GM12878 (cell line): ENCODE data around the gene PCED1A. TPM values are rescaled to one million over a fixed set of nuclear protein-coding genes. Genes with fewer than 3 reads are reported as not detected.

Experiments
- ATAC-seq: fragments of 200-7000 bp; cut with Tn5 transposase; 3 replicates; pipeline ENCODE4 v1.9.1; 2020; ENCODE audit warnings: mild to moderate bottlenecking, moderate library complexity
- BruUV-seq: library from RNA; stranded (reverse); fragments of 400-500 nt; replicated peaks from 2 replicates; lab custom pipeline; 2021; lab: Mats Ljungman, UMichigan
- CTCF ChIA-PET: fragments of 300-600 bp; sonication (Branson Sonifier 250); formaldehyde crosslinking; extraction: SDS; loops from one replicate; lab custom pipeline; 2021; ENCODE audit warnings: inconsistent platforms; lab: Yijun Ruan, JAX
- POLR2A ChIA-PET: fragments of 350-600 bp; formaldehyde crosslinking; extraction: SDS; loops from one replicate; lab custom pipeline; 2021; ENCODE audit warnings: inconsistent platforms; lab: Charles Lee
- RAD21 ChIA-PET: fragments of 300-600 bp; sonication (Branson Sonifier 250); formaldehyde crosslinking; loops from one replicate; lab custom pipeline; 2023; ENCODE audit warnings: antibody characterized with exemption; ENCODE audit not compliant: unreplicated experiment; lab: Charles Lee
- SMC1A ChIA-PET: fragments of 300-600 bp; sonication (Branson Sonifier 250); formaldehyde crosslinking; loops from one replicate; lab custom pipeline; 2023; ENCODE audit not compliant: unreplicated experiment, uncharacterized antibody; lab: Charles Lee
- DNase-seq: peaks from one replicate; pipeline ENCODE4 v3.0.0-alpha.2; 2011; ENCODE audit warnings: low read depth, low spot score
- FAIRE-seq: peaks from 3 replicates; lab custom pipeline; 2011; peaks lifted over from hg19 to GRCh38; lab: Jason Lieb, UNC
- H2AFZ ChIP-seq: 2 replicates; pipeline ENCODE4 v1.6.0; 2011; ENCODE audit warnings: low read depth, low read length, control low read depth; ENCODE audit not compliant: control insufficient read depth
- H3K27ac ChIP-seq: 2 replicates; pipeline ENCODE4 v1.5.1; 2011; ENCODE audit warnings: control low read depth; ENCODE audit not compliant: control insufficient read depth, insufficient read depth
- H3K27me3 ChIP-seq, 2 experiments: replicated peaks in 1 of 2; 2 replicates each; pipeline versions ENCODE4 v1.6.0 to v1.6.1; 2011; ENCODE audit warnings: low read length in 1 of 2; ENCODE audit not compliant: control insufficient read depth in 2 of 2, insufficient read depth in 2 of 2
- H3K36me3 ChIP-seq, 2 experiments: 2 replicates each; pipeline ENCODE4 v1.5.1; 2011; ENCODE audit warnings: low read length in 1 of 2; ENCODE audit not compliant: control insufficient read depth in 2 of 2, insufficient read depth in 2 of 2
- H3K4me1 ChIP-seq: 2 replicates; pipeline ENCODE4 v1.6.1; 2011; ENCODE audit warnings: mild to moderate bottlenecking, low read length, moderate library complexity, mixed read lengths; ENCODE audit not compliant: control insufficient read depth, insufficient read depth
- H3K4me2 ChIP-seq: 2 replicates; pipeline ENCODE4 v1.6.0; 2011; ENCODE audit warnings: control low read depth; ENCODE audit not compliant: control insufficient read depth, insufficient read depth
- H3K4me3 ChIP-seq: fragments of 200-600 bp; sonication (generic); 2 replicates; pipeline ENCODE4 v1.5.1; 2016
- H3K79me2 ChIP-seq: 2 replicates; pipeline ENCODE4 v1.6.0; 2011; ENCODE audit warnings: low read length; ENCODE audit not compliant: control insufficient read depth, insufficient read depth
- H3K9ac ChIP-seq: 2 replicates; pipeline ENCODE4 v1.8.0; 2011; ENCODE audit warnings: low read length, control low read depth, mixed read lengths; ENCODE audit not compliant: control insufficient read depth, insufficient read depth
- H3K9me3 ChIP-seq: replicated peaks from 3 replicates; pipeline ENCODE4 v1.5.1; 2011; ENCODE audit warnings: mild to moderate bottlenecking, low read length; ENCODE audit not compliant: control insufficient read depth, insufficient read depth
- H4K20me1 ChIP-seq: 2 replicates; pipeline ENCODE4 v1.6.0; 2011; ENCODE audit not compliant: control insufficient read depth, insufficient read depth
- BACH1 ChIP-seq: fragments of 450-650 bp; IDR thresholded peaks from 2 replicates; pipeline ENCODE4 v1.6.1; 2017; ENCODE audit warnings: mild to moderate bottlenecking, borderline replicate concordance
- GABPA ChIP-seq: IDR thresholded peaks from 2 replicates; pipeline ENCODE4 v1.6.1; 2014; ENCODE audit warnings: antibody characterized with exemption, low read depth, mild to moderate bottlenecking, inconsistent platforms
- HDAC2 ChIP-seq: fragments of 200-600 bp; sonication (generic); IDR thresholded peaks from 2 replicates; pipeline ENCODE4 v1.6.1; 2017
- SMC3 ChIP-seq: IDR thresholded peaks from 2 replicates; pipeline ENCODE4 v1.6.1; 2011; ENCODE audit warnings: low read length, improper control_type of control experiment, borderline replicate concordance
- ZNF622 ChIP-seq: fragments of 450-650 bp; IDR thresholded peaks from 2 replicates; pipeline ENCODE4 v1.6.1; 2017; ENCODE audit warnings: mild to moderate bottlenecking, inconsistent platforms
- whole genome bisulfite sequencing: methylation state at CpG from one replicate; pipeline ENCODE4 v1.1.6; 2016; ENCODE audit warnings: low lambda C conversion rate; ENCODE audit not compliant: insufficient replicate concordance, insufficient coverage; ENCODE audit errors: missing lambda C conversion rate; 5-methylcytosine and 5-hydroxymethylcytosine counted together
- in situ Hi-C: fragments of 300-500 bp; cut with MboI; formaldehyde crosslinking; loops from 9 replicates; pipeline ENCODE4 v1.14.3; 2018; ENCODE audit warnings: mixed read lengths
- intact Hi-C: fragments of 100-400 bp; cut with micrococcal nuclease; formaldehyde crosslinking; loops from one replicate; pipeline ENCODE4 v1.14.2; 2022; ENCODE audit not compliant: unreplicated experiment
- polyA plus RNA-seq, 11 experiments: library from polyadenylated mRNA; depleted of rRNA in 4 of 11; unstranded in 6 of 11; stranded (reverse) in 5 of 11; fragments of >200 nt; fragmentation: Nextera tagmentation in 4 of 11; fragmentation: Illumina TruSeq in 1 of 11; extraction: Ambion mirVana in 4 of 11; extraction: Trizol in 1 of 11; gene quantifications; 1 replicate in 1 of 11; 2 replicates in 10 of 11; pipeline versions ENCODE4 v1.2.1 to v1.2.3, GENCODE V29; 2011 to 2016; ENCODE audit warnings: inconsistent platforms in 2 of 11, missing spikeins in 2 of 11, low read depth in 1 of 11
- total RNA-seq, 4 experiments: library from RNA; depleted of rRNA in 3 of 4; stranded (reverse); fragments of >200 nt in 3 of 4; fragmentation: Illumina TruSeq in 1 of 4; extraction: Trizol in 1 of 4; gene quantifications; 2 replicates each; pipeline versions ENCODE4 v1.2.1 to v1.2.3, GENCODE V29; 2013 to 2021
- TF ChIP-seq, protein P1 (sequence below): fragments of 450-650 bp; IDR thresholded peaks from 2 replicates; pipeline ENCODE4 v1.6.1; 2016; ENCODE audit warnings: mild to moderate bottlenecking, moderate library complexity, borderline replicate concordance
- TF ChIP-seq, protein P2 (sequence below): fragments of 450-650 bp; formaldehyde crosslinking; IDR thresholded peaks from 2 replicates; pipeline ENCODE4 v1.5.0; 2022; ENCODE audit warnings: mild to moderate bottlenecking, missing genetic modification characterization

The PCED1A gene
- total and polyA plus RNA-seq, 10 of the 15 experiments (the other 5 are each of a cell fraction or from before 2014, with no cell fraction given), result 4.5 to 30.9 (median 12.0) TPM

DNA sequence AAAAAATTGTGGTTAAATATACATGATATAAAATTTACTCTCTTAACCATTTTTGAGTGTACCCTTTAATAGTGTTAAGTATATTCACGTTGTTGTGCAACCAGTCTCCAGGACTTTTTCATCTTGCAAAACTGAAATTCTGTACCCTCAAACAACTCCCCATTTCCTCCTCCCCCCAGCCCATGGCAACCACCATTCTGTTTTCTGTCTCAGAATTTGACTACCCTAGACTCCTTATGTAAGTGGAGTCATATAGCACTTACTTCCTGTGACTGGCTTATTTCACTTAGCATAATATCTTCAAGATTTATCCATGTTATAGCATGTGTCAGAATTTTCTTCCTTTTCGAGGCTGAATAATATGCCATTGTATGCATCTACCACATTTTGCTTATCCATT is 5.2 kb upstream of the PCED1A start:
- intact Hi-C loops (no loop called here), in situ Hi-C loops (no loop called here)
- Histone ChIP-seq H3K9ac (no peak overlapping the region), H3K4me3 (no peak overlapping the region), H3K27me3 (no peaks in the 10 kb centered on the region), H3K4me1 (no peaks in the 10 kb centered on the region), H3K27ac (no peak overlapping the region), H3K36me3 (no peaks in the 10 kb centered on the region), H3K79me2 (peaks cover 3% of the 10 kb centered on the region; the same call in 1 of the 2 replicates), H3K9me3 (no peaks in the 10 kb centered on the region), H4K20me1 (no peaks in the 10 kb centered on the region), H2AFZ (no peak overlapping the region), H3K4me2 (no peak overlapping the region)
- BruUV-seq, result no TSS peak
- ATAC-seq, result no peak
- ChIA-PET SMC1A (no interaction called here), CTCF (no interaction called here), POLR2A (no interaction called here), RAD21 (no interaction called here)
- WGBS, result 50% methylated on average over 2 of the region's 2 CpGs
- no peak for FAIRE-seq
- no peak for DNase-seq
- TF ChIP-seq GABPA (no peak), BACH1 (no peak), HDAC2 (no peak), ZNF622 (no peak), SMC3 (no peak)
- TF ChIP-seq, protein P1, sequence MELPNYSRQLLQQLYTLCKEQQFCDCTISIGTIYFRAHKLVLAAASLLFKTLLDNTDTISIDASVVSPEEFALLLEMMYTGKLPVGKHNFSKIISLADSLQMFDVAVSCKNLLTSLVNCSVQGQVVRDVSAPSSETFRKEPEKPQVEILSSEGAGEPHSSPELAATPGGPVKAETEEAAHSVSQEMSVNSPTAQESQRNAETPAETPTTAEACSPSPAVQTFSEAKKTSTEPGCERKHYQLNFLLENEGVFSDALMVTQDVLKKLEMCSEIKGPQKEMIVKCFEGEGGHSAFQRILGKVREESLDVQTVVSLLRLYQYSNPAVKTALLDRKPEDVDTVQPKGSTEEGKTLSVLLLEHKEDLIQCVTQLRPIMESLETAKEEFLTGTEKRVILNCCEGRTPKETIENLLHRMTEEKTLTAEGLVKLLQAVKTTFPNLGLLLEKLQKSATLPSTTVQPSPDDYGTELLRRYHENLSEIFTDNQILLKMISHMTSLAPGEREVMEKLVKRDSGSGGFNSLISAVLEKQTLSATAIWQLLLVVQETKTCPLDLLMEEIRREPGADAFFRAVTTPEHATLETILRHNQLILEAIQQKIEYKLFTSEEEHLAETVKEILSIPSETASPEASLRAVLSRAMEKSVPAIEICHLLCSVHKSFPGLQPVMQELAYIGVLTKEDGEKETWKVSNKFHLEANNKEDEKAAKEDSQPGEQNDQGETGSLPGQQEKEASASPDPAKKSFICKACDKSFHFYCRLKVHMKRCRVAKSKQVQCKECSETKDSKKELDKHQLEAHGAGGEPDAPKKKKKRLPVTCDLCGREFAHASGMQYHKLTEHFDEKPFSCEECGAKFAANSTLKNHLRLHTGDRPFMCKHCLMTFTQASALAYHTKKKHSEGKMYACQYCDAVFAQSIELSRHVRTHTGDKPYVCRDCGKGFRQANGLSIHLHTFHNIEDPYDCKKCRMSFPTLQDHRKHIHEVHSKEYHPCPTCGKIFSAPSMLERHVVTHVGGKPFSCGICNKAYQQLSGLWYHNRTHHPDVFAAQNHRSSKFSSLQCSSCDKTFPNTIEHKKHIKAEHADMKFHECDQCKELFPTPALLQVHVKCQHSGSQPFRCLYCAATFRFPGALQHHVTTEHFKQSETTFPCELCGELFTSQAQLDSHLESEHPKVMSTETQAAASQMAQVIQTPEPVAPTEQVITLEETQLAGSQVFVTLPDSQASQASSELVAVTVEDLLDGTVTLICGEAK, result no peak
- TF ChIP-seq, protein P2, sequence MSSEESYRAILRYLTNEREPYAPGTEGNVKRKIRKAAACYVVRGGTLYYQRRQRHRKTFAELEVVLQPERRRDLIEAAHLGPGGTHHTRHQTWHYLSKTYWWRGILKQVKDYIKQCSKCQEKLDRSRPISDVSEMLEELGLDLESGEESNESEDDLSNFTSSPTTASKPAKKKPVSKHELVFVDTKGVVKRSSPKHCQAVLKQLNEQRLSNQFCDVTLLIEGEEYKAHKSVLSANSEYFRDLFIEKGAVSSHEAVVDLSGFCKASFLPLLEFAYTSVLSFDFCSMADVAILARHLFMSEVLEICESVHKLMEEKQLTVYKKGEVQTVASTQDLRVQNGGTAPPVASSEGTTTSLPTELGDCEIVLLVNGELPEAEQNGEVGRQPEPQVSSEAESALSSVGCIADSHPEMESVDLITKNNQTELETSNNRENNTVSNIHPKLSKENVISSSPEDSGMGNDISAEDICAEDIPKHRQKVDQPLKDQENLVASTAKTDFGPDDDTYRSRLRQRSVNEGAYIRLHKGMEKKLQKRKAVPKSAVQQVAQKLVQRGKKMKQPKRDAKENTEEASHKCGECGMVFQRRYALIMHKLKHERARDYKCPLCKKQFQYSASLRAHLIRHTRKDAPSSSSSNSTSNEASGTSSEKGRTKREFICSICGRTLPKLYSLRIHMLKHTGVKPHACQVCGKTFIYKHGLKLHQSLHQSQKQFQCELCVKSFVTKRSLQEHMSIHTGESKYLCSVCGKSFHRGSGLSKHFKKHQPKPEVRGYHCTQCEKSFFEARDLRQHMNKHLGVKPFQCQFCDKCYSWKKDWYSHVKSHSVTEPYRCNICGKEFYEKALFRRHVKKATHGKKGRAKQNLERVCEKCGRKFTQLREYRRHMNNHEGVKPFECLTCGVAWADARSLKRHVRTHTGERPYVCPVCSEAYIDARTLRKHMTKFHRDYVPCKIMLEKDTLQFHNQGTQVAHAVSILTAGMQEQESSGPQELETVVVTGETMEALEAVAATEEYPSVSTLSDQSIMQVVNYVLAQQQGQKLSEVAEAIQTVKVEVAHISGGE (CRISPR knock-in tag), result no peak
